GM12878 (cell line): ENCODE data around the gene PLPP2.

Experiments
- BCLAF1 ChIP-seq: fragments of 450-650 bp; IDR thresholded peaks from 2 replicates; pipeline ENCODE4 v1.6.1; 2017; ENCODE audit warnings: antibody characterized with exemption, mild to moderate bottlenecking, moderate library complexity
- CTCF ChIP-seq, 3 experiments: IDR thresholded peaks in 2 of 3; conservative IDR thresholded peaks in 1 of 3; 2 replicates each; pipeline ENCODE4 v1.5.1; 2011; ENCODE audit warnings: low read depth in 3 of 3, low read length in 3 of 3, mild to moderate bottlenecking in 3 of 3, control low read depth in 2 of 3, moderate library complexity in 2 of 3, inconsistent platforms in 1 of 3, mixed read lengths in 1 of 3; ENCODE audit not compliant: control insufficient read depth in 2 of 3, insufficient read depth in 1 of 3; ENCODE audit errors: extremely low read depth in 1 of 3
- FOS ChIP-seq: IDR thresholded peaks from 3 replicates; pipeline ENCODE4 v1.6.1; 2011; ENCODE audit warnings: borderline replicate concordance; ENCODE audit not compliant: insufficient read length; ENCODE audit errors: extremely low read depth
- JUND ChIP-seq: IDR thresholded peaks from 2 replicates; pipeline ENCODE4 v1.6.1; 2012; ENCODE audit warnings: low read depth, mild to moderate bottlenecking, low read length, improper control_type of control experiment, moderate library complexity
- MYC ChIP-seq: IDR thresholded peaks from 2 replicates; pipeline ENCODE4 v1.6.1; 2011; ENCODE audit warnings: mild to moderate bottlenecking, low read length, moderate library complexity, inconsistent platforms; ENCODE audit not compliant: insufficient read depth, insufficient replicate concordance, insufficient read length, severe bottlenecking
- POLR2A ChIP-seq: IDR thresholded peaks from 2 replicates; pipeline ENCODE4 v1.6.1; 2011; ENCODE audit warnings: low read depth, mild to moderate bottlenecking, low read length
- RAD51 ChIP-seq: fragments of 450-650 bp; IDR thresholded peaks from 2 replicates; pipeline ENCODE4 v1.6.1; 2016; ENCODE audit warnings: moderate library complexity, mild to moderate bottlenecking, inconsistent platforms

- TF ChIP-seq JUND, result no peak
- no peak for TF ChIP-seq CTCF (IDR thresholded peaks at IDR 0.05 in 2 of 3, conservative IDR thresholded peaks at IDR 0.05 in 1 of 3; ENCODE audit: control insufficient read depth in 2 of 3, extremely low read depth in 1 of 3, insufficient read depth in 1 of 3, low read depth in 3 of 3, low read length in 3 of 3)
- no peak for TF ChIP-seq MYC
- TF ChIP-seq BCLAF1, result no peak
- no peak for TF ChIP-seq POLR2A
- no peak for TF ChIP-seq RAD51
- no peak for TF ChIP-seq FOS
Observed at GRCh38 chr19:245457-245856, 45.7 kb downstream of the PLPP2 start.
